GM10266 (cell line): ENCODE measurements around the gene LRRC4C.

ENCODE experiments used
- DNase-seq: peaks from one replicate; pipeline ENCODE4 v3.0.0; 2012; ENCODE audit errors: extremely low spot score
- TF ChIP-seq, protein P1 (sequence below): IDR thresholded peaks from 2 replicates; pipeline ENCODE4 v1.5.1; 2012; ENCODE audit warnings: mild to moderate bottlenecking, low read depth; ENCODE audit not compliant: control insufficient read depth, insufficient read depth; ENCODE audit errors: missing control alignments

Gene LRRC4C

DNA sequence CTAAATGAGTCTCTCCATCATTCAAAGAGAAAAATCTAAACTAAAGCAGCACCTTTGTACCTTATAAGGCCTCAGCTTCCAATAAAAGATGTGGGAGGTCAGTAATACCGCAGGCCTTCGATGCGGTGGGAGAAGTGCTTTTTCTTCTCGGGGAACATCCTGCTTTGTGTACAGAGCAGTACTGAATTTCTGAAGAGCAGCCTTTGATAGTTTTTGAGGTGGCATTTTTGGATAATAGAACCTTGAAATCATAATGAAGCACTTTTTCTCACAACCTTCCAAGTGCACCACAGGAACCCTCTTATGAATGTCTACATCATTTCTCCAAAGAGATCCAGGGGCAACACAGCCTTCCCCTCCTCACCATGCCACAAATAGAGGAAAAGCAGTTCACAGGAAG, 39.6 kb downstream of the LRRC4C start:
- TF ChIP-seq, protein P1, sequence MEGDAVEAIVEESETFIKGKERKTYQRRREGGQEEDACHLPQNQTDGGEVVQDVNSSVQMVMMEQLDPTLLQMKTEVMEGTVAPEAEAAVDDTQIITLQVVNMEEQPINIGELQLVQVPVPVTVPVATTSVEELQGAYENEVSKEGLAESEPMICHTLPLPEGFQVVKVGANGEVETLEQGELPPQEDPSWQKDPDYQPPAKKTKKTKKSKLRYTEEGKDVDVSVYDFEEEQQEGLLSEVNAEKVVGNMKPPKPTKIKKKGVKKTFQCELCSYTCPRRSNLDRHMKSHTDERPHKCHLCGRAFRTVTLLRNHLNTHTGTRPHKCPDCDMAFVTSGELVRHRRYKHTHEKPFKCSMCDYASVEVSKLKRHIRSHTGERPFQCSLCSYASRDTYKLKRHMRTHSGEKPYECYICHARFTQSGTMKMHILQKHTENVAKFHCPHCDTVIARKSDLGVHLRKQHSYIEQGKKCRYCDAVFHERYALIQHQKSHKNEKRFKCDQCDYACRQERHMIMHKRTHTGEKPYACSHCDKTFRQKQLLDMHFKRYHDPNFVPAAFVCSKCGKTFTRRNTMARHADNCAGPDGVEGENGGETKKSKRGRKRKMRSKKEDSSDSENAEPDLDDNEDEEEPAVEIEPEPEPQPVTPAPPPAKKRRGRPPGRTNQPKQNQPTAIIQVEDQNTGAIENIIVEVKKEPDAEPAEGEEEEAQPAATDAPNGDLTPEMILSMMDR: no peak
- no peak for DNase-seq

DNA sequence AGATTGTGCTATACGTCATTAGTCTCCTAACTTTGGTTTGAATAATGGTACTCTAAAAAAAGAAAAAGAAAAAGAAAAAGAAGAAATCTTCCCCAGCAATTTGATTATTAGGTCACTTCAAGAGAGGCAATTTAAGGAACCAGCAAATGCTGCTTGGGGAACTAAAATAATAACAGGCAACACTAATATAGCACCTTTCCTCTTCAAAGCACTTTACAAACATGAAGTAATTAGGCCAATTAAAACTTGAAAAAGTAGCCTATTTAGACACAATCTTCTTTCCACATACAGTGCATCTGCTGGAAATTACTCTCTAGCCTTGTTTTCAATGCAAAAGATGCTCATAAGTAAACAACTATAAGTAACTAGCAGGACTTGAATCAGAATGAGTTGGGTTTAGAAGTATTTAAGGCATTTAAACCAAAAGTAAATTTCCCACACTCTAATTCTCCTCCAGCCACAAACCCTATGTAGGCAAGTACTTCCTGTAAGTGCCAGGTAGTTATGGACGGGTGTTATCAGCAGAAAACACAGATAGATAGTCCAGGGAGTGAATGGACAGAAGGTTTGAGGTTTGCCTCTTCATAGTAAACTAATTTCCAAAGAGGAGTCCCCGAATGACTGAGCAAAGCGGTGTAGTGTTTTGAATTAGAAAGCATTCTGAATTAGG, 44.5 kb downstream of the LRRC4C start:
- TF ChIP-seq, protein P1: no peak
- no peak for DNase-seq

DNA sequence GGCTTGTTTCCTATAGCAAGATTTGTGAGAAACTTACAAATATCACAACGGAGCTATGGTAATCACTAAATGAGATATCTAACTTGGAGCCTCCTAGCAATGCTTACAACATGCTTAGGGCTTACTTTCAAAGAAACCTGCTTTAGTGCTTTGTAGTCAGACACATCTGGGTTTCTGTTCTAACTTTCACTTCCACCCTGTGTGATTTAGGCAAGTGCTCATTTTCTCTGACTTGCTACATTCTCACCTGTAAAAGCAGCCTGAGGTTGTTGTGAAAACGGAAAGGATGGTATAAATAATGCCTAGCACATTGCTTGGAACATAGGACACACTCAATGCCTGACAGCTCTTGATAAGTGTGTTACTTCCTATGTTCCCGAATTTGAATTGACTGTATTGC, 45.6 kb downstream of the LRRC4C start:
- TF ChIP-seq, protein P1: no peak
- DNase-seq: peak; percentile 23

DNA sequence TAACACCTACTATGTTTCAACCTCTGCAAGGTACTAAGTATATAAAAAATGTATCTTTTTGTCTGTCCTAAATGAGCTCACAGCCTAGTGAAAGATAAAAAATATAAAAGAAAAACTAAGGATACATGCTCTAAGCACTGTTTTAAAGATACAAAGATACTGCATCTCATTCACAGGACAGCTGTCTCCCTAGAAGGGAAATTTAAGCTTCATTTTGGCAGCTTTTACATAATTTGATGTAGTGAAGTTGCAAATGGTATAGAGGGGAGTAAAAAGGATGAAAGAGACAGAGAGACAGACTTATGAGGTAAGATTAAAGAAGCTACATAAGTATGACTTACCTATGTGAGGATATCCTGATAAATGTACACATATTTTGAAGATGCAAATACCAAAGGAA, 53.6 kb downstream of the LRRC4C start:
- TF ChIP-seq, protein P1: no peak
- no peak for DNase-seq

DNA sequence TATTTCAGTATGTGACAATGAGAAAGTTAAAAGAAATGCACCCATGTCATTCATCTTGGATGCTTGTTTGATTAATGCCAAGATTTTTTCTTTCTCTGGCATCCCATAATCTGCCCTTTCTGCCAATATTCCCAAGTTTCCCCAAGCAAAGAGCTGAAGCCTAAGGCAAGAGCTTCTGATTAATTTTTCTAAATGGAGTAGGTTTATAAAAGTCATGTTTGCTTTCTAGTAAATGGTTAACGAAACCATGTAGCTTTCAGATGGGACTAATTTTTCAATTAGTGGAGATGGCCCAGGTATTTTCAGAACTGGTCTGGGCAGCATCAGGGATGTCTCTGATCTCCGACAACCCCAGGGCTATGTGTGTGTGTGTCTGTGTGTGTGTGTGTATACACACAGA, 55.3 kb downstream of the LRRC4C start:
- no peak for DNase-seq
- TF ChIP-seq, protein P1: no peak

DNA sequence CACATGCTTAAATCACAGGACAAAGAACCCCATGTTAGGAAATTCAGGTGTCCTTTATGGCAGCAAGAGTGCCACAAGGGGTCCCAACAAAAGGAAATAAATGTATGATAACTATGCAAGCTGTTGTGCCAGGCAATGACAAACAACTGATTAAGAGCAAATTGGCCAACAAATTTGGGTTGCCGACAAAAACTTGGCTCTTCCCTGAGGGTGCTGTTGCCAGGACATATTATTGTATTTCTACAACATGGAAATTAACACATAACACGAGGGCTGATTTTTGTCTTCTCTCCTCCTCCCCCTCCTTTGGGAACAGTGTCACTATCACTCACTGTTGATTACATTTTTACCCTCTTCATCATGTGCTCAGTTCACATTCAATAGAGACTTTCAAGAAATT, 56.0 kb downstream of the LRRC4C start:
- no peak for DNase-seq
- TF ChIP-seq, protein P1: no peak

DNA sequence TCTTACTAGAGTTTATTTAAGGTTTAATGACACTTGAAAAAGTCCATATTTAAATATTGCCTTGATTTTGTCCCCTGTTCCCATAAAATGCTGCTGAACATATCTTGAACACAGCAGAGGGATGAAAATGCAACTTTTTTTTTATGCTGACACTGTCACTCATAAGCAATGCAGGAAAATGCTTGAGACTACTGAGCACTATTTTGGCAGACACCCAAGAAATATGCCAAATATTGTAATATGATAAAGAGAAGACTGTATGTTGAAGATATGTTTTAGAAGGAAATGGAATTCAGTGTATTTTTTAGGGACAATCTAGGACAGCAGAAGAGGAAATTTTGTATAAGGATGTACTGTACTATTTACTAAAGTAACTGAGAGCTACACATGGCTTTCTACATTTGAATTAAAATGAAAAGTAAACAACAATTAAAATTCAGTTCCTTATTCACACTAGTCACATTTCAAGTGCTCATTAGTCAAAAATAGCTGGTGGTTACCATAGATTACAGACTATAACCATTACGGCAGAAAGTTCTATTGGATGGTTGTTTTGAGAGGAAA, 58.6 kb downstream of the LRRC4C start:
- DNase-seq: no peak
- TF ChIP-seq, protein P1: no peak
